GM18507 (cell line): ENCODE data around the gene MAP2K6.

Experiments used
- DNase-seq: peaks from one replicate; pipeline ENCODE4 v3.0.0; 2011; ENCODE audit warnings: low read depth; ENCODE audit not compliant: insufficient read length; ENCODE audit errors: extremely low spot score
- FAIRE-seq: peaks from 2 replicates; lab custom pipeline; 2011; peaks lifted over from hg19 to GRCh38; lab: Jason Lieb, UNC

Gene MAP2K6

DNA sequence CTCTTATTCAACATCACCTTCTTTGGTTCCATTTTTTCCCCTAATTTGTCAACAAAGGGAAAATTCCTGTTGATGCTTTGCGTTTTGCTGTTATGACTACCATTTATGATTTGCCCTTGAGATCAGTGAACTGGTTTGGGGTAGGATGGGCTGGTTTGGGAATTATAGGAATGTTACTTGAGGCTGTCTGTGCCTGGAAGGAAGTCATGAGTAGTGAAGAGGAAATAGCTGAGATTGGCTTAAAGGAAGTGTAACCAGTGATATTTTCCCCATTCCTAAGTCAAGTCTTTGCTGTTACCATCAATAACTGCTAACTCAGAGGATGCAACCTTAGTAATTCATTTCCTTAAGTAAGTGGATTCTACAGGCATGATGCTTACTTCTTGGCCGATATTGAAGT lies 179.2 kb downstream of the MAP2K6 start:
- no peak for DNase-seq
- no peak for FAIRE-seq

- DNase-seq (no peak), FAIRE-seq (no peak)
Measured at GRCh38 chr17:69594641-69595040, 180.1 kb downstream of the MAP2K6 start.

GRCh38 chr17:69596141-69596540 lies 181.6 kb downstream of the MAP2K6 start:
- FAIRE-seq (no peak), DNase-seq (no peak)

DNA sequence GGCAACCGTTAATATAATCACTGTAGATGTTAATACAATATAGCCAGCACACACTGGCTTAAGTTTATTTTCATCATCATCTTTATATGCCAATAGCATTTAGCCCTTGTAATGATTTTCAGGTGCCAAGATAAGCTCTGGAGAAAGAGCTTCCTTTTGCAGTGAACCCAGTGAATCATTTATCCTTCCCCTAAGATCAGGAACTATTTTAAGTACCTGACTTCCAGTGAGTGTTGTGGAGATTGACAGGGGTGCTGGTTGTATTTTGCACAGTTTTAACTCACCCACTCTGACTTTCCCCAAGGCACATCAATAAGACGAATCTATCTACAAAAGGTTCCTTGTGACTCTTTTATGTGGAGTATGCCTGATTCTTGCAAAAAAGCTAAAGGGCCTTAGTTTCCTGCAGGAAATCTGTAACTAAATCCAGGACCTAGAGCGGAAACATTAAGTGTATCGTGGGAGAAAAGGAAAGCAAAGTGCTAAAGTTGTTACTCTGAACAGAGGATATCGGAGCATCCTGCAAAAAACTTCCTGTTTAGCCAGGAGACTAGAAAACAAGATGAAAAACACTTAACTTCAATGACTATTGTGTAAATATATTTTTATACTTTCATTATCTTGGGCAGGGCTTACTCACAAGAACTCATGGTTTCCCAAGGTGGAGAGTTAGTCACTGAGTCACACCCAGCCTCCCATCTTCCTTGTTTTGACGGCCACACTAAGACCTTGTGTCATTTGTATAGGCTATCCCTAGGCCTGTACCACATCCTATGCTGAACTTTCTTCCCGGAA lies 183.6 kb downstream of the MAP2K6 start:
- DNase-seq: no peak
- no peak for FAIRE-seq

- FAIRE-seq: no peak
- no peak for DNase-seq
Measured at GRCh38 chr17:69602972-69603371, 188.5 kb downstream of the MAP2K6 start.
